Stimulated activated CD8-positive, alpha-beta memory T cell treated with anti-CD3 and anti-CD28 coated beads, Interleukin-2, amount 100 ng/mL, for 1 hour (primary cell): ENCODE measurements around the gene TTC7B.

ENCODE experiments used
- DNase-seq, 2 donors: peaks; one replicate each; pipeline ENCODE4 v3.0.0-alpha.2; 2020; ENCODE audit warnings: low read depth in 2 of 2

Gene TTC7B

GRCh38 chr14:90674716-90675115 is 141.5 kb downstream of the TTC7B start:
- DNase-seq = no peak

- DNase-seq = no peak
These were observed 142.1 kb downstream of the TTC7B start for GRCh38 chr14:90674043-90674670.

GRCh38 chr14:90671382-90672234 is 144.6 kb downstream of the TTC7B start:
- DNase-seq = no peak

DNA sequence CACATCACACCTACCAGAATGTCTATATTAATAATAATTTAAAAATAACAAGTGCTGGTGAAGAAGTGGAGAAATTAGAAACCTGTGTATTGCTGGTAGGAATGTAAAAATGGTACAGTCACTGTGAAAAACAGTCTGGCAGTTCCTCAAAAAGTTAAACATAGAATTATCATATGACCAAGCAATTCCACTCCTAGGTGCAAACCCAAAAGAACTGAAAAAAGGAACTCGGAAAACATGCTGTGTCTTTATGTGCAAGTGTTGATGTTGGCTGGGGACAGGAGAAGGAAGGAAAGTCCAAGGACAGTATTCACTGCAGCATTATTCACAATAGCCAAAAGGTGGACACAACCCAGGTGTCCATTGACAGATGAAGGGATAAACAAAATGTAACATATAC is 146.5 kb downstream of the TTC7B start:
- no peak for DNase-seq

GRCh38 chr14:90666571-90666970 is 149.7 kb downstream of the TTC7B start:
- no peak for DNase-seq

DNA sequence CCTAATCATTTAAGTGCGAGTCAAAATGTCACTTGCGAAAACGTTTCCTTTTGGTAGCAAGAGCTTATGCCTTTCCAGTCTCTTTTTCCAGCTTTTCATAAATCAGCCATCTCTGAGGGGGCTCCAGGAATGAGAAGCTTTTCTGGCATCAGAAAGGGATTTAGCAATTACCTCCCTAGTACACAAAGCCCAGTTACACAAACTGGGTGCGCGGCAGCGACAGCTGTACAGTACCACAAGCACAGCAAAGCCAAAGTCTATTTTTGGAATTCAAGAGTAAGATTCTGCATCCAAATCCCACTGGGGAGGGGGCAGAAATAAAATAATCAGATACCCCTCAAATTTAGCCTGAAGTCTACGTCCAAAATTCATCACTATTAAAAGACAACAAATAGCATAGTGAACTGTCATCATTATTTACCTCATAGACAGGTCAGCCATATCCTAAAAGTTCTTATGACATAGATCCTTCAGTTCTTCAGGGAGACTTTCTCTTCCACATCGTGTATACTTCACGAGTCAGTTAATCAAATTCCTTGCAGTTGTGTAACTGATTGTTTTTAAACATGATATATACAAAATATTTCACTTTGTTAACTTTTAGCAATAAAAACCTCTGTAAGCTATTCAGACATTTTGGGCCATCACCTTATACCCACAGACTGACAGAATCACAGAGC is 150.8 kb downstream of the TTC7B start:
- no peak for DNase-seq

DNA sequence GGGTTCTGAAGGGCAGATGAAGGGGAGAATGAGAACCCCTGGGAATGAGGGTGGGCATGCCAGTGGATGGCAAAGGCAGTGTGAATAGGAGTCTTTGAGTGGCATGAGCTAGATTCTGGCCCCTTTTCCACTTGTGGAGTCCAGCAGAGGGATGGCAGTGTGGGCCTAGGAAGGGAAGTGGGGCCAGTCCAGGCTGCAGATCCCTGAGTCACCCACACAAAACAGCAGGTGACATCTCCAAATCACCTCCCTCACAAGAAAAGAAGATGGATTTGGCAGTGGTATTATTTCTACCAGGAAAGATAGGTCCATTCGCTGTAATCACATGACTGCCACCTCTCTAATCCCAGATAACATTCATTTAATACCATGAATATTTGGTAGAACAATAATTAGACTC is 151.3 kb downstream of the TTC7B start:
- no peak for DNase-seq

- DNase-seq = no peak
These were observed 152.6 kb downstream of the TTC7B start for GRCh38 chr14:90663680-90664079.

GRCh38 chr14:90663140-90663539 is 153.1 kb downstream of the TTC7B start:
- no peak for DNase-seq

DNA sequence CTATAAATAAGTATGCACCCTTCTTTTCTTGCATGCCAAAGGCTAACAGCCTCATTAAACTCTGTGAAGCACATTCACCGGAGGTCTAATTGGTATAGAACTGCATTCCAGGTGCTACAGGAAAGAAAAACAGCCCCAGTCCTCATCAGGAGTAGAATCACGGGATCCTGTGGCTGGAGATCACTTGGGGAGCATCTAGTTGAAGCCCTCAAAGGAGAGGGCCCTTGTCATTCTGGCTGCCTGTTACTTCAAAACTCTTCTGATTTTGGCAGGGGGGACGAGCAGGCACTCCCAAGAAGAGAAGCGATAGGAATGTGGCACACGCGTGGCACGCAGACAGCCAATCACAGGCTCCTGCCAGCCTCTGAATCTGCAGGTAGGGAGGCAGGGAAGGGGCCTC is 154.4 kb downstream of the TTC7B start:
- no peak for DNase-seq

- DNase-seq = no peak
These were observed 155.2 kb downstream of the TTC7B start for GRCh38 chr14:90660865-90661570.

GRCh38 chr14:90659156-90659555 is 157.1 kb downstream of the TTC7B start:
- no peak for DNase-seq

DNA sequence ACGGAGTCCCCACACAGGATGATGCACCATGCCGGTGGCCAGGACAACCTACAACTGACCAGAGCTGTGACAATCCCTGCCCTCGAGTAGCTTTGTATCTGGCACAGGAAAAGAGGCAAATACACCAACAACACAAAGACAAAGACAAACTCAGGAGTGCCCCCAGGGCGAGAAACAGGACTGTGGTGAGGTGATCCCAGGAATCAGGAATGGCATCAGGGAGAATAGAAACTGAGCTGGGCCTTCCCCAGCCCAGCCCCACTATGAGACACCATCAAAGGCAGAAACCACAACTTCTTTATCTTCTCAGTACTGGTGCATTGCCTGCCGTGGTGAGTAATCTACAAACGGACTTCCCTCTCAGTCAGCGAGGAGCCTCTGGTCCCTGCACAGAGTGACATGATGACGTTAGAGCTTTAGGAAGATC is 157.7 kb downstream of the TTC7B start:
- no peak for DNase-seq

DNA sequence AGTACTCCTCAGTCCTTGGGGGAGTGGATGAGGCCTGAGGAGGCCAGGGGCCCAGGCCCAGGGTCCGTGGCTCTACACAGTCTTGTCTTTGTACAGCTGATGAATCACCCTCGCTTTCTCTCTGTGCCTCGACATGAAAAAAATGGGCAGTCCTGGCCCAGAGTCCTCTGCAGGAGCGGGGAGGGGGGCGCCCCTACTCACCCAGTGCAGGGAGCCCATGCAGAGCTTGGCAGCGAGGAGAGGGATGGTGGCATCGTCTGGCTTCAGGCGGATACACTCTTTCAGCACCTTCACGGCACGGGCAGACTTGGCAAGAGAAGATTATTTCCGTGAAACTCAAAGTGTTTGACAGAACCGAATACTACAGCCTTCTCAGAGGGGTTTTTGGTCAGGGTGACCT is 159.3 kb downstream of the TTC7B start:
- DNase-seq = no peak

- no peak for DNase-seq
These were observed 160.4 kb downstream of the TTC7B start for GRCh38 chr14:90655829-90656228.

DNA sequence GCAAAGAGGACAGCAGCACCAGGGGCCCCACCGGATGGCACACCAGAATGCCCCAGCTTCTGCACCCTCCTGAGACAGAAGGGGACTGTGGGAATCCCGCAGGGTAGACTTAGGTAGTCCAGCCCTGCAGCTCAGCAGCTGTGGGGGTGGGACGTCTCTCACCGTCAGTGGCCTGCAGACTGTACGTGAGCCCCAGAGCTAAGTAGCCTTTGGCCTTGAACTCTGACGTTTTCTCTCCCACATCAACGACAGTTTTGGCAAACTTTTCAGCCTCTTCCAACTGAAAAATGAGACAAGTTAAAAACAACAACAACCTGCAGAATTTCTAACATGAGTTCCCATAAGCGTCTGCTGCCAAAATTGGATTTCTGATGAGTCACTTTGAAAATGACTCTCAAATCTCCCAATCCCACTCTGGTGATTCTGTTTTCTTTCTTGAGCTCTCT is 161.4 kb downstream of the TTC7B start:
- DNase-seq = no peak

DNA sequence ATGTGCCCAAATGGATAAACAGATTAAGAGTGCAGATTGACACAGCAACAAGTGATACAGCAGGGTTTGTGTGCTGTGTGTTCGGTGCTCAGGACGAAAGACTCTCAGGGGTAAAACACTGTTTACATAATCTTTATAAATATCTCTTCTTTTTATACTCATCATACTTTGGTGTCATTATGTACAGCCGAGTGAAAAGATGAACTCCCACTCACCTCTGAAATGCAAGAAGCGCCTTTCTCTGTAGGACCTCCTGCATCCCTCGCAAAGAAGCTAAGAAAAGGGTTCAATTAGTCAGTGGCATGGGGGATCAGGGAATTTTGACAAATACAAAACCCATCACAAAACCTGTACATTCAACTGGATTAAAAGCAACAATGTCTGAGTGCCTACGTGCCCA is 163.6 kb downstream of the TTC7B start:
- no peak for DNase-seq

- DNase-seq = no peak
These were observed 164.2 kb downstream of the TTC7B start for GRCh38 chr14:90651976-90652560.

GRCh38 chr14:90651271-90651804 is 164.9 kb downstream of the TTC7B start:
- no peak for DNase-seq

DNA sequence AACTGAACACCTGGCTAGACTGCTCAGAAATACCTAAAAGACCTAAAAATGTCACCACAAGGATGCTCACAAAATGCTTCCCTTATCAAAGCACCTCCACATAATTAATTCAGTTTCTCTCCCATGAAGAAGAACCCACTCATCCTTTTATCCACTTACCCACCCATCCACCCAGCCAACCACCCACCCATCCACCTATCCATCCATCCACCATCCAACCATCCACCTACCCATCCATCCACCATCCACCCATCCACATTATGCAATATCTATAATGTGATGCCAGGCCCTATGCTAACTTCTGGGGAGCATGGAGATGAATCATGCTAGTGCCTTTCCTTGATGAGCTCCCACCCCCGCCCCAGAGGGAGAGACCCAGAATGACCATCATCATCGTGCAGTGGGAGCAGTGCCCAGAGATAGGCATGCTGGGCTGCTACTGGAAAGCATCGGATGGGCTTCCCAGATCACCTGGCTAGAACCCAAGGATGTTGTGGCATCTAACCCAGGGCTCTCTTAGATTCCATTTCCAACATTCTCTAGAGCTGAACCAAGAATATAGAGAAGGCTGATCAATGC is 166.6 kb downstream of the TTC7B start:
- no peak for DNase-seq

- DNase-seq = no peak
These were observed 167.1 kb downstream of the TTC7B start for GRCh38 chr14:90649083-90649482.
